Common myeloid progenitor, CD34-positive (primary cell): ENCODE measurements around the gene TBC1D21.

Experiments
- CTCF ChIA-PET: fragments of 350-600 bp; sonication (Branson Sonifier 250); formaldehyde crosslinking; loops from one replicate; lab custom pipeline; 2021; ENCODE audit warnings: antibody characterized with exemption; lab: Charles Lee
- POLR2A ChIA-PET: fragments of 350-600 bp; sonication (Branson Sonifier 250); formaldehyde crosslinking; loops from one replicate; lab custom pipeline; 2021; ENCODE audit warnings: antibody characterized with exemption; lab: Charles Lee
- DNase-seq, 3 donors: peaks; one replicate each; pipeline versions ENCODE4 v3.0.0 to v3.0.0-alpha.2; 2013
- H3K27ac ChIP-seq, 2 experiments: 1 replicate in 1 of 2; 2 replicates in 1 of 2; pipeline ENCODE4 v1.7.0; 2013; ENCODE audit warnings: inconsistent platforms in 2 of 2, low read length in 2 of 2, mild to moderate bottlenecking in 2 of 2, low read depth in 1 of 2, moderate library complexity in 1 of 2; ENCODE audit not compliant: severe bottlenecking in 2 of 2, insufficient read depth in 1 of 2, poor library complexity in 1 of 2
- H3K27me3 ChIP-seq, 5 experiments: replicated peaks in 2 of 5; 1 replicate in 3 of 5; 2 replicates in 2 of 5; pipeline versions ENCODE4 v1.6.1 to v1.7.0; 2013; ENCODE audit warnings: low read length in 4 of 5, mild to moderate bottlenecking in 2 of 5, moderate library complexity in 2 of 5, inconsistent platforms in 1 of 5; ENCODE audit not compliant: insufficient read depth in 5 of 5, control insufficient read depth in 4 of 5
- H3K36me3 ChIP-seq, 4 experiments: 1 replicate in 2 of 4; 2 replicates in 2 of 4; pipeline versions ENCODE4 v1.6.1 to v1.7.0; 2013; ENCODE audit warnings: low read length in 3 of 4, control low read depth in 1 of 4, mild to moderate bottlenecking in 1 of 4; ENCODE audit not compliant: control insufficient read depth in 4 of 4, insufficient read depth in 4 of 4
- H3K4me1 ChIP-seq, 4 experiments: 1 replicate in 3 of 4; 2 replicates in 1 of 4; pipeline versions ENCODE4 v1.6.1 to v1.7.1; 2013; ENCODE audit warnings: low read length in 3 of 4, mild to moderate bottlenecking in 3 of 4, control low read depth in 1 of 4, inconsistent platforms in 1 of 4, moderate library complexity in 1 of 4; ENCODE audit not compliant: control insufficient read depth in 4 of 4, insufficient read depth in 4 of 4; ENCODE audit errors: control extremely low read depth in 1 of 4
- H3K4me3 ChIP-seq, 7 experiments: 1 replicate in 4 of 7; 2 replicates in 3 of 7; pipeline versions ENCODE4 v1.5.1 to v1.7.0; 2013; ENCODE audit warnings: mild to moderate bottlenecking in 7 of 7, low read length in 6 of 7, moderate library complexity in 6 of 7, inconsistent platforms in 2 of 7, low read depth in 2 of 7, control low read depth in 1 of 7; ENCODE audit not compliant: insufficient read depth in 4 of 7, control insufficient read depth in 1 of 7; ENCODE audit errors: extremely low read depth in 1 of 7
- H3K9me3 ChIP-seq, 5 experiments: 1 replicate in 4 of 5; 2 replicates in 1 of 5; pipeline versions ENCODE4 v1.6.1 to v1.7.1; 2013; ENCODE audit warnings: low read length in 4 of 5, mild to moderate bottlenecking in 2 of 5, inconsistent platforms in 1 of 5, low read depth in 1 of 5, moderate library complexity in 1 of 5; ENCODE audit not compliant: control insufficient read depth in 4 of 5, insufficient read depth in 2 of 5; ENCODE audit errors: control extremely low read depth in 1 of 5
- WGBS: methylation state at CpG from one replicate; pipeline ENCODE4 v1.1.5; 2013; ENCODE audit not compliant: insufficient coverage; 5-methylcytosine and 5-hydroxymethylcytosine counted together

Gene TBC1D21

DNA sequence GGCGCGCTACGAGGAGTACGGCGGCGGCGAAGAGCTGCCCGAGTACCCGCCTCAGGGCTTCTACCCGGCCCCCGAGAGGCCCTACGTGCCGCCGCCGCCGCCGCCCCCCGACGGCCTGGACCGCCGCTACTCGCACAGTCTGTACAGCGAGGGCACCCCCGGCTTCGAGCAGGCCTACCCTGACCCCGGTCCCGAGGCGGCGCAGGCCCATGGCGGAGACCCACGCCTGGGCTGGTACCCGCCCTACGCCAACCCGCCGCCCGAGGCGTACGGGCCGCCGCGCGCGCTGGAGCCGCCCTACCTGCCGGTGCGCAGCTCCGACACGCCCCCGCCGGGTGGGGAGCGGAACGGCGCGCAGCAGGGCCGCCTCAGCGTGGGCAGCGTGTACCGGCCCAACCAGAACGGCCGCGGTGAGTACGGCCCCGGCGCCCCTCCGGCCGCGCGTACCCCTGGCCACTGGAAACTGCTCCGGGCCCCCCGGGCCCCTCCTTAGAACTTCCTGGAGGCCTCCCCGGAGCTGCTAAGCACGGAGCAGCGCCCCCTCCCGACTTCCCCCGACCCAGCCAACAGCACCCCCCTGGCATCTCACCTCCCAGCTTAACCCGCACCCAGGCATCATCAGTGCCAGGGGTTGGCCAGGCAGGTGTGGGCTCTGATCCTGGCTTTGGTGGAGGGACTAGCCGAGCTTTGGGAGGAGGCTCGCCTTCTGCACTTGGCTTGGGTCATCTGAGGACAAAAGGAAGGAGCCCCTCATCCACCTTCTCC is 54.3 kb downstream of the TBC1D21 start:
- no peaks in the 10 kb centered on the region for H3K36me3 ChIP-seq
- H3K27ac ChIP-seq, result no peak overlapping the region
- peaks cover 2 to 72% (median 57%) of the 10 kb centered on the region in 4 experiments for H3K4me1 ChIP-seq
- no peaks in the 10 kb centered on the region for H3K27me3 ChIP-seq
- no peaks in the 10 kb centered on the region for H3K9me3 ChIP-seq
- ChIA-PET CTCF (interaction anchor here (1.0 to 3.4 kb wide), 13 partner anchors 9 to 54 kb away, joined by 3 to 34 read pairs (median 6); partner anchors contain the start of gene TBC1D21), POLR2A (interaction anchor here (1.1 to 2.0 kb wide), 2 partner anchors 14 to 22 kb away, joined by 3 to 6 read pairs; no protein-coding TSS in a partner anchor)
- peak overlapping the region; percentile 28 to 76 (median 68) for H3K4me3 ChIP-seq
- 0% methylated on average over 60 of the region's 78 CpGs for WGBS
- DNase-seq, result peak; percentile 63 to 87 (median 83)

DNA sequence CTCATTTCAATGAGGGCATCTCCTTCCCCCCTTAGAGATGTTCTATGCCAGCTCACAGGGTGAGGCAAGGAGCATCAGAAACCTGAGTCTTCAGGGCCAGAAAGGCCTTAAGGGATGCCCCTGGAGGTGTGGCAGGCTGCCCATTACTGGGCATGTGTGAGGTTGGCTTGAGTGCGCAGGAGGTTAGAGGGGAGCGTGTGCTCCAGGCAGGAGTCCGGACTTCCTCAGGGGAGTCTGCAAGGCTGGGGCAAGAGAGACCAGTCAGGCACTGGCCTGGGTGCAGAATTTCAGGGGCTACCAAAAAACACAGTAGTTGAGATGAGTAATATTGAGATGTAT is 54.8 kb downstream of the TBC1D21 start:
- peaks cover 2 to 70% (median 52%) of the 10 kb centered on the region in 4 experiments for H3K4me1 ChIP-seq
- ChIA-PET CTCF (interaction anchor here (1.0 to 3.4 kb wide), 12 partner anchors 8 to 54 kb away, joined by 3 to 34 read pairs (median 7); partner anchors contain the start of gene TBC1D21), POLR2A (interaction anchor here (1.1 to 2.0 kb wide), 2 partner anchors 15 to 23 kb away, joined by 3 to 6 read pairs; no protein-coding TSS in a partner anchor)
- DNase-seq, result no peak
- no peaks in the 10 kb centered on the region for H3K36me3 ChIP-seq
- H3K27ac ChIP-seq, result no peak overlapping the region
- WGBS, result 72% methylated on average over 3 of the region's 3 CpGs
- H3K4me3 ChIP-seq, result peak overlapping the region in 5 of 7 experiments; percentile 46 to 76 (median 69)
- no peaks in the 10 kb centered on the region for H3K27me3 ChIP-seq
- no peaks in the 10 kb centered on the region for H3K9me3 ChIP-seq

DNA sequence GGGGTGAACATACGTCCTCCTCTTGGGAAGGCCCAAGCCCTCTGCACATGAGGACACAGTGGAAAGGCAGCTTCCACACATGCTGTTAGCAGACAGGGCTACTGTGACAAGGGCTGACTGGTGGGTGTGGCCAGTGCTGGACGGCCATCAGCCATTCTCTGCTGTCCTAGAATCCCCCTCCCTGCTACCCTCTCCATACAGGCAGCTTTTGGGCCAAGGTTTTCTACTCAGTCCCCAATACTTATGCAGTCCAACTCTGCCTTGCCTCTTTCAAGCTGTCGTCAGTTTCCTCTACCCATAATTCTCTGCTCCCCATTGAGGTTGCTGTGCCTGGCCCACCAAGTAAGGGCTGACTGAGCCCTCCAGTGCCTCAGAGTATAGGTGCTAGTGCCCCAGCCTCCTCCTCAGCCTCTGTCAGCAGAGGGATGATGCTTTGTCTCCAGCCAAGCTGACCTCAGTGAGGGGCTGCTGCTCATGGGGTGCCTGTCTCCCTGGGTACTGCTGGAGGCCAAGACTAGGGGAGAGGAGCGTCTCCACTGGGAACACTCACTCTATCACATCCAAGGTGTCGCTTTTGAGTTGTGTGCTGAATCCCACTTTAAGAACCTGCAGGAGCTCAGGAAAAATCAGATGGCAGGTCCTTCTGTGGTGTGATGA is 55.7 kb downstream of the TBC1D21 start:
- WGBS, result 83% methylated on average over 4 of the region's 5 CpGs
- peaks cover 0 to 69% (median 46%) of the 10 kb centered on the region in 4 experiments for H3K4me1 ChIP-seq
- no peak overlapping the region for H3K4me3 ChIP-seq
- no peak for DNase-seq
- ChIA-PET CTCF (interaction anchor here (0.8 to 1.5 kb wide), 6 partner anchors 8 to 55 kb away, joined by 3 to 8 read pairs (median 4); no protein-coding TSS in a partner anchor), POLR2A (interaction anchor here (0.6 kb wide), 1 partner anchor 18 kb away, joined by 3 read pairs; no protein-coding TSS in a partner anchor)
- no peaks in the 10 kb centered on the region for H3K36me3 ChIP-seq
- H3K9me3 ChIP-seq, result no peaks in the 10 kb centered on the region
- no peak overlapping the region for H3K27ac ChIP-seq
- no peaks in the 10 kb centered on the region for H3K27me3 ChIP-seq

DNA sequence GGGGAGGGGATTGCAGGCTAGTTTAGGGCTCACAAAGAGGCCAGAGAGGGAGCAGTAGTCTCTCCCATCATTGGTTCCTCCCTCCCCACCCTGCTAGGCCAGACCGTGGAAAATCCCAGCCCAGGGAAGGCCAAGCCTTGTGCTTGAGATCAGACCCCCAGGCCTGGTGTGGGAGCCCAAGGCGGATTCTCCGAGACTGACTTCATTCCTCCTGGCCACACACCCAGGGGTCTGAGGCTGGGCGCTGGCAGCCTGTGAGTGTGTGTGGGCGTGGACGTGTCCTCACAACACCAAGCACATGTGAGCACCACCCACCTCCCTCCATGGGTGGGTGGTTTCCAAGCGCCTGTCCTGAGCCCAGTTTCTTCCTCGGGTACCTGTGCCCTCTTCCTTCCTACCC is 57.0 kb downstream of the TBC1D21 start:
- Histone ChIP-seq H3K4me1 (peaks cover 0 to 69% (median 46%) of the 10 kb centered on the region in 4 experiments), H3K4me3 (no peak overlapping the region), H3K9me3 (no peaks in the 10 kb centered on the region), H3K27ac (no peak overlapping the region), H3K36me3 (no peaks in the 10 kb centered on the region), H3K27me3 (no peaks in the 10 kb centered on the region)
- ChIA-PET CTCF (interaction anchor here (0.7 kb wide), 1 partner anchor 41 kb away, joined by 3 read pairs; no protein-coding TSS in a partner anchor), POLR2A (no interaction called here)
- DNase-seq, result no peak
- 88% methylated on average over 8 of the region's 8 CpGs for WGBS

DNA sequence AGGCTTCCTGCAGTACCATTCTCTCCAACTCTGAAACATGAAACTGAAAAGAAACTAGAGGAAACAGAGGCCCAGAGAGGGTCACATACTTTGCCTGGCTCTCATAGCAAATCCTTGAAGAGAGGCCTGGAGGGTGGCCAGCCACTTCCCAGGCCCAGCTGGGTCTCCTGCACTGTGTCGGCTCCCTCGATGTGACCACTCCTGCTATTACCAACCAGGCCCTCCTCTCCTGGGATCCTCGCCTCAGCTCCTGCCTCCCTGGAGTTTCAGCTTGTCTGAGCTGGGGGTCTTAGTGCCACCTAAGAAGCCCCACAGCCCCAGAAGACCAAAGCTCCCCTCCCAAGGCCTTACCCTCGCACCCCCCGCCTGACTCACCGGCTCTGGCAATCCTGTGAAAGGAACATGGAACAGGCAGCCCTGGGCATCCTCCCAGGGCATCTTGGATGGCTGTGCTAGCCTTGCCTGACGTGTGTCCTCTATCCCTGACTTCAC is 57.5 kb downstream of the TBC1D21 start:
- DNase-seq, result no peak
- no peak overlapping the region for H3K4me3 ChIP-seq
- H3K27me3 ChIP-seq, result no peaks in the 10 kb centered on the region
- H3K27ac ChIP-seq, result no peak overlapping the region
- ChIA-PET CTCF (interaction anchor here (0.7 to 7.7 kb wide), 4 partner anchors 19 to 117 kb away, joined by 3 to 50 read pairs (median 3); no protein-coding TSS in a partner anchor), POLR2A (no interaction called here)
- peaks cover 0 to 70% (median 48%) of the 10 kb centered on the region in 4 experiments for H3K4me1 ChIP-seq
- WGBS, result 86% methylated on average over 4 of the region's 7 CpGs
- H3K9me3 ChIP-seq, result no peaks in the 10 kb centered on the region
- no peaks in the 10 kb centered on the region for H3K36me3 ChIP-seq

DNA sequence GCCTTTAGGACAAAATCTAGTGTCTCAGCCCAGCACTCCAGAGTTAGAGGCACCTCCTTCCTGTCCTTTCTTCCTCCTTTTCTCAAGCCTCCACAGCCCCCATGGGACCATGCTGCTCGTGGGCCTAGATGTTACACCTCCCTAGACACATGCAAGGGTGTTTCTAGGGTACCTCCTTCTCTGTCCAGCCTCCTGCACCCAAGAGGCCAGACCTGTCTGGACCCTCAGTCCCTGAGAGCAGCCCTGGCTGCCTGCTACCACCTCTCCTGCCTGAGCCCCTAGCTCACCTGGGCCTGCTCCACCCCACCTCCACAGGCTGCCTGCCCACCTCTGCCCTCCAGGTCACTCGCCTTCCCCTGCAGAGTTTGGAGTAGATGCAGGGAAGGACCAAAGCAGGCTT is 58.1 kb downstream of the TBC1D21 start:
- no peak for DNase-seq
- WGBS, result 50% methylated on average over 2 of the region's 2 CpGs
- Histone ChIP-seq H3K36me3 (no peaks in the 10 kb centered on the region), H3K27ac (no peak overlapping the region), H3K4me3 (no peak overlapping the region), H3K4me1 (peaks cover 0 to 70% (median 48%) of the 10 kb centered on the region in 4 experiments), H3K27me3 (no peaks in the 10 kb centered on the region), H3K9me3 (no peaks in the 10 kb centered on the region)
- POLR2A ChIA-PET, result interaction anchor here (0.6 kb wide), 1 partner anchor 45 kb away, joined by 3 read pairs; no protein-coding TSS in a partner anchor
- CTCF ChIA-PET, result interaction anchor here (1.0 to 7.7 kb wide), 5 partner anchors 9 to 116 kb away, joined by 3 to 50 read pairs (median 5); no protein-coding TSS in a partner anchor
